Peyer's patch (tissue), 4 donors: ENCODE measurements around the gene CCDC198.

Experiments
- POLR2A ChIP-seq, 2 donors: fragments of 450-650 bp; IDR thresholded peaks; one replicate each; pipeline ENCODE4 v1.5.1; 2017; ENCODE audit warnings: antibody characterized with exemption in 2 of 2, mild to moderate bottlenecking in 2 of 2, moderate library complexity in 2 of 2
- TF ChIP-seq, protein P1 (sequence below), 6 experiments: fragments of 450-650 bp in 4 of 6; fragments of 200-600 bp in 2 of 6; sonication (generic) in 1 of 6; IDR thresholded peaks; one replicate each; pipeline ENCODE4 v1.5.1; 2017 to 2019; ENCODE audit warnings: antibody characterized with exemption in 6 of 6, mild to moderate bottlenecking in 3 of 6, moderate library complexity in 1 of 6

DNA sequence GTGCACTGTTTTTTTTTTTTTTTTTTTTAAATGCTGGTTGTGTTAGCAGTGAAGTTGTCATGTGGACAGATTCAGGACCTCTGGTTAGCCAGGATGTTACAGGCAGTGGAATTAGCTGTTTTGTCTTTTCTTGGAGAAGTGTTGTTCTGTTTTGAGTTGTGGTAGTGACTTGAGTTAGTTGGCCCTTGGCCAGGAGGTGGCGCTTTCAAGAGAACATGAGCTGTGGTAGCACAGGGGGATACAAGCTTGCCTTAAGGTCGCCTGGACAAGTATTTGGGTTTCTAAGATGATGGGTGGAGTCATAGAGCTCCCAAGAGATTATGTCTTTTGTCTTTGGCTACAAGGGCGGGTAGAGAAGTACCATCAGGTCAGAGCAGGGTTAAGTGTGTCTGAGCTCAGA lies 33.3 kb upstream of the CCDC198 start:
- TF ChIP-seq, protein P1, sequence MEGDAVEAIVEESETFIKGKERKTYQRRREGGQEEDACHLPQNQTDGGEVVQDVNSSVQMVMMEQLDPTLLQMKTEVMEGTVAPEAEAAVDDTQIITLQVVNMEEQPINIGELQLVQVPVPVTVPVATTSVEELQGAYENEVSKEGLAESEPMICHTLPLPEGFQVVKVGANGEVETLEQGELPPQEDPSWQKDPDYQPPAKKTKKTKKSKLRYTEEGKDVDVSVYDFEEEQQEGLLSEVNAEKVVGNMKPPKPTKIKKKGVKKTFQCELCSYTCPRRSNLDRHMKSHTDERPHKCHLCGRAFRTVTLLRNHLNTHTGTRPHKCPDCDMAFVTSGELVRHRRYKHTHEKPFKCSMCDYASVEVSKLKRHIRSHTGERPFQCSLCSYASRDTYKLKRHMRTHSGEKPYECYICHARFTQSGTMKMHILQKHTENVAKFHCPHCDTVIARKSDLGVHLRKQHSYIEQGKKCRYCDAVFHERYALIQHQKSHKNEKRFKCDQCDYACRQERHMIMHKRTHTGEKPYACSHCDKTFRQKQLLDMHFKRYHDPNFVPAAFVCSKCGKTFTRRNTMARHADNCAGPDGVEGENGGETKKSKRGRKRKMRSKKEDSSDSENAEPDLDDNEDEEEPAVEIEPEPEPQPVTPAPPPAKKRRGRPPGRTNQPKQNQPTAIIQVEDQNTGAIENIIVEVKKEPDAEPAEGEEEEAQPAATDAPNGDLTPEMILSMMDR (IDR thresholded peaks at IDR 0.05): no peak
- TF ChIP-seq POLR2A (IDR thresholded peaks at IDR 0.05): no peak
